H9 (cell line): ENCODE data around the gene AFDN. TPM values are rescaled to one million over a fixed set of nuclear protein-coding genes. Genes with fewer than 3 reads are reported as not detected.

Source experiments
- DNase-seq: peaks from one replicate; pipeline ENCODE4 v3.0.0-alpha.2; 2017
- H2AFZ ChIP-seq: one replicate; pipeline ENCODE4 v1.6.1; 2013; ENCODE audit warnings: mild to moderate bottlenecking, low read length, control low read depth, moderate library complexity
- H2AK5ac ChIP-seq: 2 replicates; pipeline ENCODE4 v1.6.1; 2013; ENCODE audit warnings: low read length, control low read depth, mixed read lengths; ENCODE audit not compliant: insufficient read length
- H2BK120ac ChIP-seq: one replicate; pipeline ENCODE4 v1.6.1; 2013; ENCODE audit warnings: low read depth, mild to moderate bottlenecking, low read length, control low read depth, inconsistent platforms; ENCODE audit not compliant: poor library complexity, severe bottlenecking
- H2BK12ac ChIP-seq: 2 replicates; pipeline ENCODE4 v1.6.1; 2013; ENCODE audit warnings: low read length, control low read depth, mixed read lengths, low read depth; ENCODE audit not compliant: insufficient read length
- H2BK15ac ChIP-seq: 2 replicates; pipeline ENCODE4 v1.6.1; 2013; ENCODE audit warnings: low read depth, low read length, control low read depth
- H2BK20ac ChIP-seq: one replicate; pipeline ENCODE4 v1.6.1; 2013; ENCODE audit warnings: low read depth, mild to moderate bottlenecking, low read length, control low read depth, inconsistent platforms; ENCODE audit not compliant: poor library complexity, severe bottlenecking
- H2BK5ac ChIP-seq: 2 replicates; pipeline ENCODE4 v1.6.1; 2013; ENCODE audit warnings: low read length, control low read depth, mixed read lengths; ENCODE audit not compliant: insufficient read length
- H3K14ac ChIP-seq: 2 replicates; pipeline ENCODE4 v1.6.1; 2013; ENCODE audit warnings: low read length, control low read depth; ENCODE audit not compliant: insufficient read depth
- H3K18ac ChIP-seq: 2 replicates; pipeline ENCODE4 v1.6.1; 2013; ENCODE audit warnings: low read depth, mild to moderate bottlenecking, mixed read lengths, low read length, control low read depth; ENCODE audit not compliant: insufficient read length
- H3K23ac ChIP-seq: 2 replicates; pipeline ENCODE4 v1.6.1; 2013; ENCODE audit warnings: low read length, control low read depth, mixed read lengths, low read depth; ENCODE audit not compliant: insufficient read length
- H3K23me2 ChIP-seq: 2 replicates; pipeline ENCODE4 v1.6.1; 2013; ENCODE audit warnings: low read depth, mild to moderate bottlenecking, mixed read lengths, low read length, control low read depth; ENCODE audit not compliant: insufficient read length, poor library complexity, severe bottlenecking
- H3K27ac ChIP-seq: 2 replicates; pipeline ENCODE4 v1.5.1; 2013; ENCODE audit warnings: low read length, control low read depth, mixed read lengths, low read depth; ENCODE audit not compliant: insufficient read length
- H3K27me3 ChIP-seq: 2 replicates; pipeline ENCODE4 v1.6.1; 2013; ENCODE audit warnings: low read length, control low read depth, inconsistent platforms; ENCODE audit not compliant: insufficient read depth
- H3K4ac ChIP-seq: 2 replicates; pipeline ENCODE4 v1.6.1; 2013; ENCODE audit warnings: low read depth, mild to moderate bottlenecking, control low read depth, inconsistent platforms, low read length, moderate library complexity
- H3K4me1 ChIP-seq: 2 replicates; pipeline ENCODE4 v1.6.1; 2013; ENCODE audit warnings: low read length, control low read depth, inconsistent platforms; ENCODE audit not compliant: insufficient read depth
- H3K4me2 ChIP-seq: 2 replicates; pipeline ENCODE4 v1.6.1; 2013; ENCODE audit warnings: low read length, control low read depth, mixed read lengths; ENCODE audit not compliant: insufficient read length, insufficient read depth
- H3K56ac ChIP-seq: 2 replicates; pipeline ENCODE4 v1.6.1; 2013; ENCODE audit warnings: low read depth, mild to moderate bottlenecking, mixed read lengths, low read length, control low read depth; ENCODE audit not compliant: insufficient read length
- H3K79me1 ChIP-seq: 2 replicates; pipeline ENCODE4 v1.6.1; 2013; ENCODE audit warnings: low read depth, mild to moderate bottlenecking, moderate library complexity, low read length, control low read depth, inconsistent platforms; ENCODE audit not compliant: insufficient read depth, poor library complexity, severe bottlenecking
- H3K79me2 ChIP-seq: 2 replicates; pipeline ENCODE4 v1.6.1; 2013; ENCODE audit warnings: low read length, control low read depth, inconsistent platforms; ENCODE audit not compliant: insufficient read depth
- H3K9ac ChIP-seq: 2 replicates; pipeline ENCODE4 v1.6.1; 2013; ENCODE audit warnings: low read length, control low read depth, mixed read lengths; ENCODE audit not compliant: insufficient read length; ENCODE audit errors: extremely low read depth
- H3K9me3 ChIP-seq: one replicate; pipeline ENCODE4 v1.6.1; 2013; ENCODE audit warnings: low read depth, low read length, inconsistent platforms; ENCODE audit not compliant: control insufficient read depth
- H3T11ph ChIP-seq: one replicate; pipeline ENCODE4 v1.6.1; 2013; ENCODE audit warnings: mild to moderate bottlenecking, low read length, control low read depth, inconsistent platforms
- H4K20me1 ChIP-seq: one replicate; pipeline ENCODE4 v1.6.1; 2013; ENCODE audit not compliant: control insufficient read depth, insufficient read length, insufficient read depth
- H4K5ac ChIP-seq: 2 replicates; pipeline ENCODE4 v1.6.1; 2013; ENCODE audit warnings: low read depth, mild to moderate bottlenecking, mixed read lengths, low read length, control low read depth; ENCODE audit not compliant: insufficient read length
- H4K8ac ChIP-seq: replicated peaks from 2 replicates; pipeline ENCODE4 v1.6.1; 2013; ENCODE audit warnings: low read length, control low read depth, mixed read lengths, low read depth; ENCODE audit not compliant: insufficient read length
- H4K91ac ChIP-seq: 2 replicates; pipeline ENCODE4 v1.6.1; 2013; ENCODE audit warnings: low read depth, mild to moderate bottlenecking, moderate library complexity, mixed read lengths, low read length, control low read depth; ENCODE audit not compliant: insufficient read length
- H3K27ac Mint-ChIP-seq, 3 experiments: 2 replicates in 2 of 3; 3 replicates in 1 of 3; pipeline ENCODE4 v1.8.0; 2020 to 2021; ENCODE audit warnings: mixed read lengths in 3 of 3, mild to moderate bottlenecking in 1 of 3, moderate library complexity in 1 of 3
- H3K27me3 Mint-ChIP-seq: 2 replicates; pipeline ENCODE4 v1.8.0; 2021; ENCODE audit warnings: low read depth, mild to moderate bottlenecking, moderate library complexity, mixed read lengths
- H3K36me3 Mint-ChIP-seq, 3 experiments: 2 replicates in 2 of 3; 3 replicates in 1 of 3; pipeline ENCODE4 v1.8.0; 2020 to 2021; ENCODE audit warnings: low read depth in 3 of 3, mixed read lengths in 3 of 3; ENCODE audit not compliant: insufficient read depth in 1 of 3
- H3K4me1 Mint-ChIP-seq, 2 experiments: 2 replicates each; pipeline ENCODE4 v1.8.0; 2020; ENCODE audit warnings: mixed read lengths in 2 of 2
- H3K4me3 Mint-ChIP-seq, 2 experiments: 2 replicates in 1 of 2; 3 replicates in 1 of 2; pipeline ENCODE4 v1.8.0; 2020 to 2021; ENCODE audit warnings: mild to moderate bottlenecking in 2 of 2, mixed read lengths in 2 of 2, moderate library complexity in 1 of 2
- H3K9me3 Mint-ChIP-seq, 2 experiments: 2 replicates in 1 of 2; 3 replicates in 1 of 2; pipeline ENCODE4 v1.8.0; 2020; ENCODE audit warnings: mild to moderate bottlenecking in 2 of 2, mixed read lengths in 2 of 2, moderate library complexity in 1 of 2
- WGBS: extraction: QIAGEN DNeasy Blood & Tissue Kit; methylation state at CpG from one replicate; pipeline ENCODE4 v1.1.7; 2013; ENCODE audit warnings: missing lambda C conversion rate, low lambda C conversion rate, mixed read lengths; ENCODE audit not compliant: insufficient read length; ENCODE audit errors: extremely low coverage; 5-methylcytosine and 5-hydroxymethylcytosine counted together
- total RNA-seq: library from RNA; stranded (reverse); gene quantifications from 2 replicates; pipeline ENCODE4 v1.2.1, GENCODE V29; 2021
- TF ChIP-seq, protein P1 (sequence below): fragments of 200-600 bp; sonication (generic); conservative IDR thresholded peaks from 3 replicates; pipeline ENCODE4 v1.8.0; 2021; ENCODE audit warnings: antibody characterized with exemption, mild to moderate bottlenecking

The AFDN gene
- total RNA-seq, 1 experiment from 2014 or later: 157 TPM

- Histone ChIP-seq H3K18ac (peak overlapping the region; percentile 35), H3K9ac (no peak overlapping the region), H2BK5ac (no peak overlapping the region), H3K23ac (no peak overlapping the region), H3K79me2 (no peaks in the 10 kb centered on the region), H3K4me2 (no peak overlapping the region), H2BK15ac (no peak overlapping the region), H3K14ac (no peak overlapping the region), H4K8ac (no peak overlapping the region), H3K27ac (peak overlapping the region; percentile 29), H3T11ph (no peak overlapping the region), H3K4ac (no peak overlapping the region), H2BK20ac (no peak overlapping the region), H3K79me1 (no peaks in the 10 kb centered on the region), H4K20me1 (no peaks in the 10 kb centered on the region), H2AK5ac (no peak overlapping the region), H3K9me3 (no peaks in the 10 kb centered on the region), H4K5ac (peak overlapping the region; percentile 1), H3K4me1 (0 out of 2 replicates have a peak, but pooled peaks cover 2% of the 10 kb centered on the region), H2BK120ac (no peak overlapping the region), H2BK12ac (no peak overlapping the region), H3K56ac (no peak overlapping the region), H2AFZ (no peak overlapping the region), H3K23me2 (no peaks in the 10 kb centered on the region), H3K27me3 (no peaks in the 10 kb centered on the region), H4K91ac (no peak overlapping the region)
- no peak overlapping the region for H3K27ac Mint-ChIP-seq
- no peaks in the 10 kb centered on the region for H3K27me3 Mint-ChIP-seq
- peak; percentile 68 for DNase-seq
- H3K4me3 Mint-ChIP-seq: no peak overlapping the region
- TF ChIP-seq, protein P1, sequence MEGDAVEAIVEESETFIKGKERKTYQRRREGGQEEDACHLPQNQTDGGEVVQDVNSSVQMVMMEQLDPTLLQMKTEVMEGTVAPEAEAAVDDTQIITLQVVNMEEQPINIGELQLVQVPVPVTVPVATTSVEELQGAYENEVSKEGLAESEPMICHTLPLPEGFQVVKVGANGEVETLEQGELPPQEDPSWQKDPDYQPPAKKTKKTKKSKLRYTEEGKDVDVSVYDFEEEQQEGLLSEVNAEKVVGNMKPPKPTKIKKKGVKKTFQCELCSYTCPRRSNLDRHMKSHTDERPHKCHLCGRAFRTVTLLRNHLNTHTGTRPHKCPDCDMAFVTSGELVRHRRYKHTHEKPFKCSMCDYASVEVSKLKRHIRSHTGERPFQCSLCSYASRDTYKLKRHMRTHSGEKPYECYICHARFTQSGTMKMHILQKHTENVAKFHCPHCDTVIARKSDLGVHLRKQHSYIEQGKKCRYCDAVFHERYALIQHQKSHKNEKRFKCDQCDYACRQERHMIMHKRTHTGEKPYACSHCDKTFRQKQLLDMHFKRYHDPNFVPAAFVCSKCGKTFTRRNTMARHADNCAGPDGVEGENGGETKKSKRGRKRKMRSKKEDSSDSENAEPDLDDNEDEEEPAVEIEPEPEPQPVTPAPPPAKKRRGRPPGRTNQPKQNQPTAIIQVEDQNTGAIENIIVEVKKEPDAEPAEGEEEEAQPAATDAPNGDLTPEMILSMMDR: no peak
- peaks cover 2 to 51% (median 32%) of the 10 kb centered on the region in 3 experiments; a peak in 6 of 7 replicates for H3K36me3 Mint-ChIP-seq
- H3K9me3 Mint-ChIP-seq: no peaks in the 10 kb centered on the region
- no CpG with 5 or more reads among the region's 8 CpGs for WGBS
- H3K4me1 Mint-ChIP-seq: peaks cover 0 to 4% of the 10 kb centered on the region in 2 experiments; a peak in 3 of 4 replicates
These were observed 66.4 kb downstream of the AFDN start for GRCh38 chr6:167892835-167893815.
